Astrocyte of the cerebellum (primary cell): ENCODE results near the gene CSNK1E.

Source experiments
- DNase-seq: peaks from one replicate; pipeline ENCODE4 v3.0.0-alpha.2; 2011; ENCODE audit warnings: low read depth
- H3K4me3 ChIP-seq: 2 replicates; pipeline ENCODE4 v1.5.1; 2011; ENCODE audit warnings: mild to moderate bottlenecking, low read depth, low read length, moderate library complexity
- in situ Hi-C: cut with HindIII; loops from 2 replicates; pipeline ENCODE4 v1.10.0; 2017; ENCODE audit warnings: low sequenced_read_pairs
- TF ChIP-seq, protein P1 (sequence below): IDR thresholded peaks from 2 replicates; pipeline ENCODE4 v1.5.1; 2012; ENCODE audit warnings: low read length, low read depth, moderate library complexity, mild to moderate bottlenecking; ENCODE audit errors: missing control alignments

The CSNK1E gene

GRCh38 chr22:38273135-38273826 is 44.0 kb downstream of the CSNK1E start:
- TF ChIP-seq, protein P1, sequence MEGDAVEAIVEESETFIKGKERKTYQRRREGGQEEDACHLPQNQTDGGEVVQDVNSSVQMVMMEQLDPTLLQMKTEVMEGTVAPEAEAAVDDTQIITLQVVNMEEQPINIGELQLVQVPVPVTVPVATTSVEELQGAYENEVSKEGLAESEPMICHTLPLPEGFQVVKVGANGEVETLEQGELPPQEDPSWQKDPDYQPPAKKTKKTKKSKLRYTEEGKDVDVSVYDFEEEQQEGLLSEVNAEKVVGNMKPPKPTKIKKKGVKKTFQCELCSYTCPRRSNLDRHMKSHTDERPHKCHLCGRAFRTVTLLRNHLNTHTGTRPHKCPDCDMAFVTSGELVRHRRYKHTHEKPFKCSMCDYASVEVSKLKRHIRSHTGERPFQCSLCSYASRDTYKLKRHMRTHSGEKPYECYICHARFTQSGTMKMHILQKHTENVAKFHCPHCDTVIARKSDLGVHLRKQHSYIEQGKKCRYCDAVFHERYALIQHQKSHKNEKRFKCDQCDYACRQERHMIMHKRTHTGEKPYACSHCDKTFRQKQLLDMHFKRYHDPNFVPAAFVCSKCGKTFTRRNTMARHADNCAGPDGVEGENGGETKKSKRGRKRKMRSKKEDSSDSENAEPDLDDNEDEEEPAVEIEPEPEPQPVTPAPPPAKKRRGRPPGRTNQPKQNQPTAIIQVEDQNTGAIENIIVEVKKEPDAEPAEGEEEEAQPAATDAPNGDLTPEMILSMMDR = no peak
- no peak for DNase-seq
- H3K4me3 ChIP-seq = peak overlapping the region; percentile 82
- in situ Hi-C loops = no loop called here

- no peak for DNase-seq
- peak within 1 kb of the TSS; percentile 82 for H3K4me3 ChIP-seq
- in situ Hi-C loops = no loop called here
- TF ChIP-seq, protein P1 = no peak
These were observed 44.7 kb downstream of the CSNK1E start, which contains the start of gene TMEM184B for GRCh38 chr22:38272373-38273134. TMEM184B (minus strand) TSS chr22:38273010; CDS start chr22:38247961, 25,049 bp downstream.

DNA sequence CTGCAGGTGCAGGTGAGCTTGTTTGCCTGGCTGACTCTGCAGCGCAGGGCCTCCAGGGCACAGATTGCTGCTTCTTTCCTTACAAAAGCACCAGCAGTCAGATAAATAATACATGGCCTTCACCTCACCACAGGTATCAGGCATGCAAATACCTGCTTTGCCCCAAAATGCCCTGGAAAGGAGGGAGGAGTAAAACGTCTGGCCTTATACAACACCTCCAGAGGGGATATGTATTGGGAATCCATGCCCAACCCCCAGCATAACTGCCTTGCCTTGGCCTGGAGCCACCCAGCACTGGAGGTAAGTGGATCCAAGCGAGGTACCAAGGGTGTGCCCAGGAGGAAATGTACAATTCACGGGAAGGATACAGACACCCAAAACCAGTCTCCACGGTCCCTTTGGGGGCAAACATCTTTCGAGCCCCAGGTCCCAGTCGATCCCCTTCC is 45.3 kb downstream of the CSNK1E start:
- TF ChIP-seq, protein P1 = no peak
- H3K4me3 ChIP-seq = peak overlapping the region; percentile 82
- in situ Hi-C loops = no loop called here
- DNase-seq = no peak

DNA sequence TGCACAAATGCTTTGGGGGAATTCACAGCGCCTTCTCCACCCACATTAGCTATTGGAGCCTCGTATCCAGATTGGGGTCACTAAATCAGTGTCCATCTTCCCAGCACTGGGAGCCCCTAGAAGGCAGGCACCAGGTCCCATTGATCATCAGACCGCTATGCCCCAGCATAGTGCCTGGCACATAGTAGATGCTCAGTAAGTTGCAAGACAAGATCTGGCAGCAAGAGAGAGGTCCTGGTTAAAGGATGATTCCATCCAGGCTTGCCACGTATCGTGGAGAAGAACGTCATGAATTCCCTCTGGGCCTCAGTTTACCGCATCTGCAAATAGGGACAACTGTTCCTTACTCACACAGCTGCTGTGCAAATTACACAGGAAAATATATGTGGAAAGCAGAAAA is 46.1 kb downstream of the CSNK1E start:
- H3K4me3 ChIP-seq = peak overlapping the region; percentile 82
- TF ChIP-seq, protein P1 = no peak
- no peak for DNase-seq
- in situ Hi-C loops = no loop called here

- DNase-seq = no peak
- H3K4me3 ChIP-seq = no peak overlapping the region
- in situ Hi-C loops = no loop called here
- TF ChIP-seq, protein P1 = no peak
These were observed 46.9 kb downstream of the CSNK1E start for GRCh38 chr22:38270091-38270992.

DNA sequence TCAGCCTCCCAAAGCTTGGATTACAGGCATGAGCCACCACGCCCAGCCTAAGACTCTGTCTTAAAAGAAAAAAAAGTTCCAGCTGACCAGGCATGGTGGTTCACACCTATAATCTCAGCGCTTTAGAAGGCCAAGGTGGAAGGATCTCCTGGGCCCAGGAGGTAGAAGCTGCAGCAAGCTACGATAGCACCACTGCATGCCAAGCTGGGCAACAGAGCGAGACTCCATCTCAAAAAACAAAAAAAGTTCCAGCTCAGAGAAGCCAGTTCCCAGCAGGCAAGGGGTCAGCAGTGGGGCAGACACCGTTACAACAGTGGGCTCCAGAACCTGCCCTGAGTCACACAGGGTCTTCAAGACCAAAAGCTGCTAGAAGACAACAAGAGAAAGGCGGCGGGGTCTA is 47.8 kb downstream of the CSNK1E start:
- TF ChIP-seq, protein P1 = no peak
- in situ Hi-C loops = loop anchor here (5.0 kb wide), 2 partner anchors 42 to 78 kb away; no protein-coding TSS in a partner anchor
- no peak overlapping the region for H3K4me3 ChIP-seq
- DNase-seq = no peak
